Mammary epithelial cell (primary cell): ENCODE measurements around the gene NUTF2.

Experiments
- EZH2 ChIP-seq: IDR thresholded peaks from 2 replicates; pipeline ENCODE4 v1.6.1; 2012; ENCODE audit warnings: low read length, inconsistent platforms, borderline replicate concordance
- TF ChIP-seq, protein P1 (sequence below), 2 donors: IDR thresholded peaks in 1 of 2; conservative IDR thresholded peaks in 1 of 2; 2 replicates each; pipeline ENCODE4 v1.5.1; 2011 to 2012; ENCODE audit warnings: inconsistent platforms in 2 of 2, low read length in 2 of 2, mild to moderate bottlenecking in 2 of 2, control low read depth in 1 of 2, low read depth in 1 of 2; ENCODE audit not compliant: insufficient read depth in 1 of 2; ENCODE audit errors: extremely low read depth in 1 of 2

DNA sequence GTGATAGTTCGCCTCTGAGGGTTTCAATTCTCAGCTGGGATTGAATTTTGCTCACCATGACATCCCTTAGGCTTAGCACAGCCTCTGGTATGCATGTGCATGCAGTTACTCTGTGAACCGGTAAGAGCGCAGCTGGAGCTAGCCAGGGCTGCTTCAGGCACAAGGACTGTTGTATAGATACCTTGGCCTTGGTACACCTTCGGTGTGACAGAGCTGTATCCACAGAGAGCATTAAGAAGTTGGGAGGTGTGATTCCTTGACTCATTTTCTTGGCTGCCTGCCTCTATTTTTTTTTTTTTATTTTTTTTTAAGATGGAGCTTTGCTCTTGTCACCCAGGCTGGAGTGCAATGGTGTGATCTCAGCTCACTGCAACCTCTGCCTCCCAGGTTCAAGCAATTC is 2.2 kb upstream of the NUTF2 start:
- TF ChIP-seq, protein P1, sequence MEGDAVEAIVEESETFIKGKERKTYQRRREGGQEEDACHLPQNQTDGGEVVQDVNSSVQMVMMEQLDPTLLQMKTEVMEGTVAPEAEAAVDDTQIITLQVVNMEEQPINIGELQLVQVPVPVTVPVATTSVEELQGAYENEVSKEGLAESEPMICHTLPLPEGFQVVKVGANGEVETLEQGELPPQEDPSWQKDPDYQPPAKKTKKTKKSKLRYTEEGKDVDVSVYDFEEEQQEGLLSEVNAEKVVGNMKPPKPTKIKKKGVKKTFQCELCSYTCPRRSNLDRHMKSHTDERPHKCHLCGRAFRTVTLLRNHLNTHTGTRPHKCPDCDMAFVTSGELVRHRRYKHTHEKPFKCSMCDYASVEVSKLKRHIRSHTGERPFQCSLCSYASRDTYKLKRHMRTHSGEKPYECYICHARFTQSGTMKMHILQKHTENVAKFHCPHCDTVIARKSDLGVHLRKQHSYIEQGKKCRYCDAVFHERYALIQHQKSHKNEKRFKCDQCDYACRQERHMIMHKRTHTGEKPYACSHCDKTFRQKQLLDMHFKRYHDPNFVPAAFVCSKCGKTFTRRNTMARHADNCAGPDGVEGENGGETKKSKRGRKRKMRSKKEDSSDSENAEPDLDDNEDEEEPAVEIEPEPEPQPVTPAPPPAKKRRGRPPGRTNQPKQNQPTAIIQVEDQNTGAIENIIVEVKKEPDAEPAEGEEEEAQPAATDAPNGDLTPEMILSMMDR (conservative IDR thresholded peaks at IDR 0.05 in 1 of 2, IDR thresholded peaks at IDR 0.05 in 1 of 2; ENCODE audit: extremely low read depth in 1 of 2, insufficient read depth in 1 of 2, low read depth in 1 of 2, low read length in 2 of 2): no peak
- TF ChIP-seq EZH2: no peak
